ENCODE results near the gene TCERG1L. TPM values are rescaled to one million over a fixed set of nuclear protein-coding genes. Genes with fewer than 3 reads are reported as not detected.
A peak's percentile ranks its signal among the peaks of the same experiment; 100 is the strongest.

TCERG1L gene, protein sequence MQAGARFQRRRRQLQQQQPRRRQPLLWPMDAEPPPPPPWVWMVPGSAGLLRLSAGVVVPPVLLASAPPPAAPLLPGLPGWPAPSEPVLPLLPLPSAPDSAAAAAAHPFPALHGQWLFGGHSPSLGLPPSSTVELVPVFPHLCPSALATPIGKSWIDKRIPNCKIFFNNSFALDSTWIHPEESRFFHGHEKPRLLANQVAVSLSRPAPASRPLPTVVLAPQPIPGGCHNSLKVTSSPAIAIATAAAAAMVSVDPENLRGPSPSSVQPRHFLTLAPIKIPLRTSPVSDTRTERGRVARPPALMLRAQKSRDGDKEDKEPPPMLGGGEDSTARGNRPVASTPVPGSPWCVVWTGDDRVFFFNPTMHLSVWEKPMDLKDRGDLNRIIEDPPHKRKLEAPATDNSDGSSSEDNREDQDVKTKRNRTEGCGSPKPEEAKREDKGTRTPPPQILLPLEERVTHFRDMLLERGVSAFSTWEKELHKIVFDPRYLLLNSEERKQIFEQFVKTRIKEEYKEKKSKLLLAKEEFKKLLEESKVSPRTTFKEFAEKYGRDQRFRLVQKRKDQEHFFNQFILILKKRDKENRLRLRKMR
- 1 to 10 TPM in 1 of 4 donors, under 1 TPM in 1, not detected in 2; 0.42 to 1.3 TPM for total RNA-seq

DNA sequence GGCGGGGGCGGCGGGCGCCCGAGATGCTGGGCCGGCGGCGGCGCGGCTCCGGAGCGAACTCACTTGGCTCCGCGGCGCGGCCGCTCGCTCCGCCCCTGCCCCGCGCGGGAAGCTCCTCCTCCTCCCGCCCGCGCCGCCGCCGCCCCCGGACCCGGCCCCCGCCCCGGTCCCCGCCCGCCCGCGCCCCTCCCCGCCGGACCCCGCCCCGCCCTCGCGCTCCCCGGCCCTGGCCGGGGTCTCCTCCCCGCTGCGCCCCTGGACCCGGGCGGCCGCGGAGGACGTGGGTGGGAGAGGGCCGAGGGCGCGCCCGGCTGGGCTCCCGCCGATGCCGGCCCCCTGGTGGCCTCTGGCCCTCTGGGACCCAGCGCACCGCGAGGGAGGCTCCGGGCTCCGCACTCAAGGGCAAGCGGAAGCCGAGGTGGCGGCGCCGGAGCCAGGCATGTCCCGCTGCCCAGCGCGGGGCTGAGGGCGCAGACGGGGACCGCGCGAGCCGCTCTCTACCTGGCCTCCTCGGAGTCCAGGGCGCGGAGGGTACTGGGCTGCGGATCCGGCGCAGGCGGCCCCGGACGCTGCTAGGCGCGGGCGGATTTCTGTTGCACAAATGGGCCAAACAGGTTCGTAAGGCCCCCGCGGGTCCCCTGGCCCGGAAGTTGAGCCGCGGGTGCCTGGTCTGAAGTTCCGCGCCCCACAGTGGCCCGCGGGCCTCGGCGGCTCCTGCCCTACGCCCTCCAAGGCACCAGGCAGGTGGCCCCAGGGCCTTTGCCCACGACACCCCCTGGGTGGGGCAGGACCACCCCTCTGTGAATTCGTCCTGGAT, at the start of gene TCERG1L:
Gene TCERG1L, minus strand, starts transcription at position 61 of the 817 bp plus-strand sequence. CDS start 86 bp downstream, outside the sequence.
- no peak for DNase-seq (ENCODE audit: low spot score in 2 of 2)
- 0 to 3% methylated on average over 5 to 53 of the region's 104 CpGs for WGBS, 2 donors

DNA sequence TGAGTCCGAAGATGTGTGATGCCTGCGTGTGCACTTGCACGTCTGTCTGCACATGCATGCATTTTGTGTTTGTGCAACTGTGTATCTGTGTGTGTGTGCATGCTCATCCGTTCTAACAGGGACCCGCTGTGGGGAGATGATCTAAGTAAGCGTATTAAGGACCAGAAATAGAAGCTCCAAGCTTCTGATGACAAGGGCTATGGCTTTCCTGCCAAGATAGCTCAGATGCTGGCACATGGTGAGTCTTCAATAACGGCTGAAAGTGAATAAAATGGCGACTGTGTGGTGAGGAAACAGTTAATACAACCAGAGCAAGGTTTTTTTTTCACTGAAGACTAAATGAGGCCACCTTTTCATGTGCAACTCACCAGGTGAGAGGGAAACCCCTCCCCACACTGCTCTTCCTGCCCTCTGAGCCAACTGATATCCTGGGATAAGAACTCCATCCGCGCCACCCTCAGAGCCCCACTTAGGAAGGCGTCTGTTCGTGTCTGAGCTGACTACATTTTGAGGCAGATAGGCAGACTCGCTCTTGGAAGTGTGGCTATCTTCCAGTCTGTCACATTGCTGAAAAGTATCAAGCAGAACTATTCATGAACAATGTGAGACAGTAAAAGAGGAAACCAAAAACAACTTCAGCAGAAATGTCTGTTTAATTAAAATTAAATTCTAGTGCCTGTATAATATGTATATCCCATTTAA, 47.4 kb upstream of the TCERG1L start:
- Histone ChIP-seq H3K9me3 (peaks cover 0 to 15% (median 0%) of the 10 kb centered on the region in 4 donors), H3K27ac (no peak overlapping the region), H3K27me3 (no peaks in the 10 kb centered on the region), H3K4me1 (no peaks in the 10 kb centered on the region), H3K4me3 (no peak overlapping the region), H3K36me3 (no peaks in the 10 kb centered on the region)
- TF ChIP-seq, protein P1, sequence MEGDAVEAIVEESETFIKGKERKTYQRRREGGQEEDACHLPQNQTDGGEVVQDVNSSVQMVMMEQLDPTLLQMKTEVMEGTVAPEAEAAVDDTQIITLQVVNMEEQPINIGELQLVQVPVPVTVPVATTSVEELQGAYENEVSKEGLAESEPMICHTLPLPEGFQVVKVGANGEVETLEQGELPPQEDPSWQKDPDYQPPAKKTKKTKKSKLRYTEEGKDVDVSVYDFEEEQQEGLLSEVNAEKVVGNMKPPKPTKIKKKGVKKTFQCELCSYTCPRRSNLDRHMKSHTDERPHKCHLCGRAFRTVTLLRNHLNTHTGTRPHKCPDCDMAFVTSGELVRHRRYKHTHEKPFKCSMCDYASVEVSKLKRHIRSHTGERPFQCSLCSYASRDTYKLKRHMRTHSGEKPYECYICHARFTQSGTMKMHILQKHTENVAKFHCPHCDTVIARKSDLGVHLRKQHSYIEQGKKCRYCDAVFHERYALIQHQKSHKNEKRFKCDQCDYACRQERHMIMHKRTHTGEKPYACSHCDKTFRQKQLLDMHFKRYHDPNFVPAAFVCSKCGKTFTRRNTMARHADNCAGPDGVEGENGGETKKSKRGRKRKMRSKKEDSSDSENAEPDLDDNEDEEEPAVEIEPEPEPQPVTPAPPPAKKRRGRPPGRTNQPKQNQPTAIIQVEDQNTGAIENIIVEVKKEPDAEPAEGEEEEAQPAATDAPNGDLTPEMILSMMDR (IDR thresholded peaks at IDR 0.05) = no peak
- no peak for TF ChIP-seq POLR2A (IDR thresholded peaks at IDR 0.05)
- no peak for DNase-seq (ENCODE audit: low spot score in 2 of 2)
- WGBS, 2 donors = 60 to 79% methylated on average over 13 of the region's 13 CpGs

More for the DNA sequence above, at the start of gene TCERG1L:
- Histone ChIP-seq H3K27ac (no peak within 1 kb of the TSS), H3K36me3 (no peaks in the 10 kb centered on the region), H3K27me3 (peaks cover 0 to 42% of the 10 kb centered on the region in 2 donors), H3K4me1 (peaks cover 0 to 19% (median 0%) of the 10 kb centered on the region in 4 donors), H3K9me3 (no peaks in the 10 kb centered on the region), H3K4me3 (peak within 1 kb of the TSS in 2 of 4 donors; percentile 16 to 38)
- no peak for TF ChIP-seq EP300 (IDR thresholded peaks at IDR 0.05)
- TF ChIP-seq, protein P1 (IDR thresholded peaks at IDR 0.05) = no peak
- no peak for TF ChIP-seq POLR2A (IDR thresholded peaks at IDR 0.05)

DNA sequence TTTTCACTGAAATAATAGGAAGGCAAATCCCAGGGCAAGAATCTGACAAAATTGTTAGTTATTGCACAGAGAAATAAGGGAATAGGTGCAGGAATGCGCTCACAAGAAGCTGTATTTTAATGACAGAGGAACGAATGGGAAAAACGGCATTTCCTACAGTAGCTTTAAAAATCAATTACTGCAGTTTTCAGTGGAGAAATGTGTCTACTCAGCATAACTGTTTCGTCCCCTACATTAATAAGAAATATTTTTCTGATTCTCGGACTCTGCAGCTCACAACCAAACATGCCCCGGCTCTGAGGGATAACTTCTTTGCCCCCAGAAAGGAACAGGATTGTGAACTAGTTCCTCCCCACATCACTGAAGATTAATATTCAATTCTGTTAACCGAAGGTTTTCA, 44.9 kb upstream of the TCERG1L start:
- no peaks in the 10 kb centered on the region for H3K4me1 ChIP-seq
- H3K36me3 ChIP-seq = no peaks in the 10 kb centered on the region
- TF ChIP-seq, protein P1 (IDR thresholded peaks at IDR 0.05) = no peak
- TF ChIP-seq EP300 (IDR thresholded peaks at IDR 0.05) (no peak), POLR2A (IDR thresholded peaks at IDR 0.05) (no peak)
- no peak for DNase-seq (ENCODE audit: low spot score in 2 of 2)
- 85 to 86% methylated on average over 7 of the region's 7 CpGs for WGBS, 2 donors
- H3K9me3 ChIP-seq = peaks cover 0 to 11% (median 0%) of the 10 kb centered on the region in 4 donors
- H3K27me3 ChIP-seq = no peaks in the 10 kb centered on the region
- H3K4me3 ChIP-seq = no peak overlapping the region
- no peak overlapping the region for H3K27ac ChIP-seq

DNA sequence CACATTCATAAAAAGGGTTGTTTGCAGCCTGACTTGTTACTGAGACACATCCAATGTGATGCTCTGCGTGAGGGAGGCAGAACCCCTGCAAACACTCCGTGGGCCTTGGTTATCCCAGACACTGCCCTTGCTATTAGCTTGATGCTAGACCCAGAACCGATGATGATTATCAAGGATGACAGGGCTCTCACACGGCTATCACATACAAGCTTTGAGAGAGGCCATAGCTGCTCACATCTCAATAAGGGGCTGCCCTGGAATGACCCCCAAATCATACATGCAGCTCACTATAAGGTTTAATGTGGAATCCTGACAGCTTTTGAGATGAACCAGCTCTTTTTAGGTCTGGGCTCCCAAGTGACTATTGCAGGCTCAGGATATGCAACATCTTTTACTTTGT, 44.4 kb upstream of the TCERG1L start:
- Histone ChIP-seq H3K4me3 (no peak overlapping the region), H3K27me3 (no peaks in the 10 kb centered on the region), H3K27ac (no peak overlapping the region), H3K36me3 (no peaks in the 10 kb centered on the region), H3K9me3 (peaks cover 0 to 9% (median 0%) of the 10 kb centered on the region in 4 donors), H3K4me1 (no peaks in the 10 kb centered on the region)
- TF ChIP-seq, protein P1 (IDR thresholded peaks at IDR 0.05) = no peak
- no peak for TF ChIP-seq POLR2A (IDR thresholded peaks at IDR 0.05)
- no peak for TF ChIP-seq EP300 (IDR thresholded peaks at IDR 0.05)
- WGBS, 2 donors = 78 to 80% methylated on average over 4 of the region's 4 CpGs
- DNase-seq (ENCODE audit: low spot score in 2 of 2) = no peak

Measured in tibial nerve (tissue), 4 donors.